GM19395 (cell line): Measurements from ENCODE around the gene NOXO1.

Experiments used
- ATAC-seq: cut with Tn5 transposase; IDR thresholded peaks from one replicate; pipeline ENCODE4 v1.9.1; 2021; ENCODE audit warnings: mild to moderate bottlenecking, moderate library complexity; ENCODE audit not compliant: unreplicated experiment

The NOXO1 gene

GRCh38 chr16:1980030-1980769, 1.1 kb downstream of the NOXO1 start:
- ATAC-seq, result no peak

GRCh38 chr16:1979271-1980029, 1.8 kb downstream of the NOXO1 start:
- no peak for ATAC-seq

- ATAC-seq, result no peak
These were observed 2.7 kb downstream of the NOXO1 start for GRCh38 chr16:1978476-1979120.

DNA sequence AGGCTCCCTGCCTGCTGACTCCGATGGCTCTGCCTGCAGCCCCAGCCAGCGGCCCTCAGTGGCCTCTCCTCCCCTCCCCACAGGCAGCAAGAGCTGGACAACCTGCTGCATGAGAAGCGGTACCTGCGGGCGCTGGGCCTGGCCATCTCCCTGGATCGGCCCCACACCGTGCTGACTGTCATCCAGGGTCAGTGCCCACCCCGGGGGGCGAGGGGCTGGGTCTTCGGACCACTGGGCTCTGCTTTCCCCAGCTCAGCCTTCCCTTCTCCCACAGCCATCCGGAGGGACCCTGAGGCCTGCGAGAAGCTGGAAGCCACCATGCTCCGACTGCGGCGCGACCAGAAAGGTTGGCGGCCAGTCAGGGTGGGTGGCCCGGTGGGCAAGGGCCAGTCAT, 3.4 kb downstream of the NOXO1 start:
- ATAC-seq, result no peak

GRCh38 chr16:1976951-1977874, 4.1 kb downstream of the NOXO1 start:
- no peak for ATAC-seq

- ATAC-seq, result no peak
These were observed 5.1 kb downstream of the NOXO1 start for GRCh38 chr16:1976216-1976520.

DNA sequence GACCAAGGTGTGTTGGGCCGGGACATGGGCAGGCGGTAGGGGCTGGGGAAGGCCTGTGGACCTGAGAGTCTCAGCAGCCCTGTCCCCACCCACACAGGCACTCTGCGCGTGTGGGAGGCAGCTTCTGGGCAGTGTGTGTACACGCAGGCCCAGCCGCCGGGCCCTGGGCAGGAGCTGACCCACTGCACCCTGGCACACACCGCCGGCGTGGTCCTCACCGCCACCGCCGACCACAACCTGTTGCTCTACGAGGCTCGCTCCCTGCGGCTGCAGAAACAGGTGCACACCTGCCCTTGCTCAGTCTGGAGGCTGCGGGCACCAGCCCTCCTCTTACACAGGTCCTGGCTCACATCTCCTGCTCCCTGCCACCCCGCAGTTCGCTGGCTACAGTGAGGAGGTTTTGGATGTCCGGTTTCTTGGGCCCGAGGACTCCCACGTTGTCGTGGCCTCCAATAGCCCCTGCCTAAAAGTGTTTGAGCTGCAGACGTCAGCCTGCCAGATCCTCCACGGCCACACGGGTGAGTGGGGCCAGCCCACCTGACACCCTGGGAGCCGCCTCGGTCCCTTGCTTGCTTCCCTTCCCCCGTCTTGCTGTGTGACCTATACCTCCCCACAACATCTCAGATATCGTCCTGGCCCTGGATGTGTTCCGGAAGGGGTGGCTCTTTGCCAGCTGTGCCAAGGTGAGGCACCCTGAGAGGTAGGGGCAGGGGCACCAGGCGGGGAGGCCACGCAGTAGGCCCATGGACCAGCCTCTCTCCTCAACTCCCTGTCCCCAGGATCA, 5.6 kb downstream of the NOXO1 start:
- no peak for ATAC-seq

DNA sequence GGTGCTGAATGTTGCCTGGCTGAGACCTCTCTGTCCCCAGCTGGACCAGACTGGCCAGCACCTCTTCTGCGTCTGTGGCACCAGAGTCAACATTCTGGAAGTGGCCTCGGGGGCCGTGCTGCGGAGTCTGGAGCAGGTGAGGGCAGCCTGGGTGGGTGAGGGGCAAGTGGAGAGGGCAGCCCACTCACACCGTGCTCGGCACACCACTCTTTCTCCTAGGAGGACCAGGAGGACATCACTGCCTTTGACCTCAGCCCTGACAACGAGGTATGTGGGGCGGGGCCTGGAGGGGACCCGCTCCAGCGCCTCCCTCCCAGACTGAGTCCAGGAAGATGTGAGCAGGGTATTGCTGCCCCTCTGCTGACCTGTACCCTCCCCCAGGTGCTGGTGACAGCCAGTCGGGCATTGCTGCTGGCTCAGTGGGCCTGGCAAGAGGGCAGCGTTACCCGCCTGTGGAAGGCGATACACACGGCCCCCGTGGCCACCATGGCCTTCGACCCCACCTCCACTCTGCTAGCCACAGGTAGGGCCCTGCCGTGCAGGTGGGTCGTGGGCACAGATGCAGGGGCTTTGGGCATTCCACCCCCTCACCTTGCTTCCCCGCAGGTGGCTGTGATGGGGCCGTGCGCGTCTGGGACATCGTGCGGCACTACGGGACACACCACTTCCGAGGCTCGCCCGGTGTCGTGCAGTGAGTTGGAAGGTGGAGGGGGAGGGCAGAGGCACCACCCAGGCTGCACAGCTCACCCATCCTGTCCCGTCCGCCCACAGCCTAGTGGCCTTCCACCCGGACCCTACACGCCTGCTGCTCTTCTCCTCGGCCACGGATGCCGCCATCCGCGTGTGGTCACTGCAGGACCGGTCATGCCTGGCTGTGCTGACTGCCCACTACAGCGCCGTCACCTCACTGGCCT, 6.9 kb downstream of the NOXO1 start:
- ATAC-seq, result no peak

DNA sequence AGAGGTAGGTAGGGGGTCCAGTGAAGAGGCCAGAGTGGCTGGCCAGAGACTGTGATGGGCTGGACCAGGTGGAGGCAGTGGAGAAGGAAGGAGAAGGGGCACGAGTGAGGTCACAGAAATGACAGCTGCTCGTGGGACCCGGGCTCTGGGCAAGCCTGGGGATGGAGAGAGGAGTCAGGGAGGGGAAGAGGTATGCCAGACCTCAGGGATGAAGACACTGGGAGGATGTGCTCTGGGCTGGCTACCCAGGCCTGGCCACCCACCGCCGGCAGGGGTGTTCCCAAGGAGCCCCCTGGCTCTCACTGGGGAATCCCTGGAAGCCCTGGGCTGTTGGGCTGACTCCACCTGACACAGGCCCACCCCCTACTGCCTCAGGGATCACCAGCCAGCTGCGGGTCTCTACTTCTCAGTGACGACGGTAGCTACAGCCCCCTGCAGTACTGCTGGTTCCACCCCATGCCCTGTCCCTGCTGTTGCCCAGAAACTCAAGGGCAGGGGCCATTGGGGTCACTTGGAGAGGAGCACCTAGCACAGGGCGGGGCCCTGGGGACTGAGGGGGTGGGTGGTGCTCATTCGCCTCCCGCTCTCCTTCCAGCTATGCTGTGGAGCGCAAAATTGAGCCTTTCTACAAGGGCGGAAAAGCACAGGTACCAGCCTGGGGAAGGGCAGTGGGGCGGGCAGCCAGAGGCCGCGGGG, 7.7 kb downstream of the NOXO1 start:
- ATAC-seq, result no peak

- peak; percentile 4 for ATAC-seq
These were observed 8.8 kb downstream of the NOXO1 start for GRCh38 chr16:1972490-1972877.

GRCh38 chr16:1971796-1972489, 9.3 kb downstream of the NOXO1 start, which contains the start of gene TBL3:
Gene TBL3, plus strand, starts transcription at chr16:1972053. Its CDS starts 112 bp downstream, at chr16:1972165.
- peak; percentile 75 for ATAC-seq

- ATAC-seq, result no peak
These were observed 12.9 kb downstream of the NOXO1 start for GRCh38 chr16:1968146-1968953.

- ATAC-seq, result no peak
These were observed 14.8 kb downstream of the NOXO1 start, which contains the start of gene RNF151 for GRCh38 chr16:1966460-1966859. Gene RNF151, plus strand, starts transcription at chr16:1966856. Its CDS starts 26 bp downstream, at chr16:1966882.

DNA sequence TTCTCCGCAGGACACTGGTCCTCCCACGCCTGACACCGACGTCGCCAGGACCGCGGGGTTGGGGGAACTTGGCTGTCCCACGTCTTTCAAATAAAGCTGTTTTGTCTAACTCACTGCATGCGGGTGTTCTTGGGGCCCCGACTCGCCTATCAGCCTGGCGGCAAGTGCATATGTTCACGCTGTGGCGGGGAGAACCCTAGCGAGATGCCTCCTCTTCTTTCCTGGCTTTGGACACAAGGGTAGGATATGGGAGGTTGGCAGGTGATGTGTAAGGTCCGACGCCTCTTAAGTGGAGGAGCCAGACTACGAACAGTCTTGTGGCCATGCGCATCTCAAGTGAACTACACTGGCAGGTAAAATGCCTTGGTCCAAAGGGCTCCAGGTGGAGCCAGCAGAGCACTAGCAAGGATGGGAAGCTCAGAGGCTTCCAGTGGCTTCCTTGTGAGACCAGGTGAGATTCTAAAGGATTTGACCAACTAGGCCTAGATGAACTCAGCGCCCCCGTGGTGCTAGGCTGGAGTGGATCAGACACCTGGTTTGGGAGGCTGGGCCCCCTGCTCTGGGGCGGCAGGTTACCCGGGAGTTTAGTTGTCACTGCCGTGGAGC, 15.8 kb downstream of the NOXO1 start:
- no peak for ATAC-seq

- peak; percentile 79 for ATAC-seq
These were observed 16.5 kb downstream of the NOXO1 start, which contains the start of gene RPS2 for GRCh38 chr16:1964506-1965395. Gene RPS2, minus strand, starts transcription at chr16:1964826. Its CDS starts 201 bp downstream, at chr16:1964625.
